ENCODE data around the gene MS4A18.

- TF ChIP-seq CTCF (conservative IDR thresholded peaks at IDR 0.05 in 1 of 2, IDR thresholded peaks at IDR 0.05 in 1 of 2; ENCODE audit: extremely low read depth in 1 of 2, insufficient read depth in 1 of 2, low read depth in 1 of 2, low read length in 2 of 2) = no peak
- TF ChIP-seq EZH2 (IDR thresholded peaks at IDR 0.05; ENCODE audit: borderline replicate concordance, low read length) = no peak
Measured at GRCh38 chr11:60777106-60777505, 52.6 kb downstream of the MS4A18 start.

Data from mammary epithelial cell (primary cell).